GM21526 (cell line): Measurements from ENCODE around the gene ITGA7.

Experiments used
- ATAC-seq: cut with Tn5 transposase; IDR thresholded peaks from one replicate; pipeline ENCODE4 v1.9.1; 2021; ENCODE audit warnings: moderate library complexity; ENCODE audit not compliant: unreplicated experiment, low FRiP score

ITGA7 gene, protein sequence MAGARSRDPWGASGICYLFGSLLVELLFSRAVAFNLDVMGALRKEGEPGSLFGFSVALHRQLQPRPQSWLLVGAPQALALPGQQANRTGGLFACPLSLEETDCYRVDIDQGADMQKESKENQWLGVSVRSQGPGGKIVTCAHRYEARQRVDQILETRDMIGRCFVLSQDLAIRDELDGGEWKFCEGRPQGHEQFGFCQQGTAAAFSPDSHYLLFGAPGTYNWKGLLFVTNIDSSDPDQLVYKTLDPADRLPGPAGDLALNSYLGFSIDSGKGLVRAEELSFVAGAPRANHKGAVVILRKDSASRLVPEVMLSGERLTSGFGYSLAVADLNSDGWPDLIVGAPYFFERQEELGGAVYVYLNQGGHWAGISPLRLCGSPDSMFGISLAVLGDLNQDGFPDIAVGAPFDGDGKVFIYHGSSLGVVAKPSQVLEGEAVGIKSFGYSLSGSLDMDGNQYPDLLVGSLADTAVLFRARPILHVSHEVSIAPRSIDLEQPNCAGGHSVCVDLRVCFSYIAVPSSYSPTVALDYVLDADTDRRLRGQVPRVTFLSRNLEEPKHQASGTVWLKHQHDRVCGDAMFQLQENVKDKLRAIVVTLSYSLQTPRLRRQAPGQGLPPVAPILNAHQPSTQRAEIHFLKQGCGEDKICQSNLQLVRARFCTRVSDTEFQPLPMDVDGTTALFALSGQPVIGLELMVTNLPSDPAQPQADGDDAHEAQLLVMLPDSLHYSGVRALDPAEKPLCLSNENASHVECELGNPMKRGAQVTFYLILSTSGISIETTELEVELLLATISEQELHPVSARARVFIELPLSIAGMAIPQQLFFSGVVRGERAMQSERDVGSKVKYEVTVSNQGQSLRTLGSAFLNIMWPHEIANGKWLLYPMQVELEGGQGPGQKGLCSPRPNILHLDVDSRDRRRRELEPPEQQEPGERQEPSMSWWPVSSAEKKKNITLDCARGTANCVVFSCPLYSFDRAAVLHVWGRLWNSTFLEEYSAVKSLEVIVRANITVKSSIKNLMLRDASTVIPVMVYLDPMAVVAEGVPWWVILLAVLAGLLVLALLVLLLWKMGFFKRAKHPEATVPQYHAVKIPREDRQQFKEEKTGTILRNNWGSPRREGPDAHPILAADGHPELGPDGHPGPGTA

DNA sequence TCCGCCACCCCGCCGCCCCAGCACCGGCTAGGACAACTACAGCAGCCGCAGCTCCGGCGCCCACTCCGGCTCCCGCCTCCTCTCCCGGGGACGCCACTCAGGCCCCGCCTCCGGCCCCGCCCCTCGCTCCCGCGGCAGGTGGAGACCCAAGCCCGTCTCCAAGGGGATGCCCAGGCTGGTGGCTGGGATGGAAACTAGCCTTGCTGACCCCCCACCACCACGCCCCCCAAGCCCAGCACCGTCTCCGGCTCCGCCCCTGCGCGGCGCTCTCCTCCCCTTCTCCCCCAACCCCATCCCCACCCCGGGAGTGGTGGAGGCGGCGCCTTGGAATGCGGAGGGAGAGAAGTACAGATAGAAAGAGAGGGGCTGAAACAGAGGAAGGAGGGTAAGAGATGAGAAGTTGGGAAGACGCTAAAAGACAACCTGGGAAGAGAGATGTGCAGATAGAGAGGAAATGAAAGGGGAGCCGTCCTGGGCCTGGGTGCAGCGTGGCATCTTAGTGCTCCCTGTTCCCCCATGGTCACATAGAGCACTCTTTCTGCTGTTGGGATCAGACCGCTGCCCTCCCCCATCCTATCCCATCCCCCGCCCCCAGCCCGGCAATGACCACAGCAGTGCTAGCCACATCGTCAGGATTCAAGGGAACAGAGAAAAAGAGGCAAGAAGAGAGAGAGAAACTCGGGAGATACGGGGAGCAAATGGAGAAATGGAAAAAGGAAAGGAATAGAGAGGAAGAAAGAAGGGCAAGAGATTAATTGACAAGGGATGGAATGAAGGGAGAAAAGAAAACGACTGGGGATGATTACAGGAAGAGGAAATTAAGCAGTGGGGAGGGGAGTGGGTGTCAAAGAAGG lies at the start of gene ITGA7:
TSS of gene ITGA7 (minus strand) at position 64 of the 854 bp plus-strand sequence. CDS start 222 bp downstream, outside the sequence.
- ATAC-seq, result no peak

DNA sequence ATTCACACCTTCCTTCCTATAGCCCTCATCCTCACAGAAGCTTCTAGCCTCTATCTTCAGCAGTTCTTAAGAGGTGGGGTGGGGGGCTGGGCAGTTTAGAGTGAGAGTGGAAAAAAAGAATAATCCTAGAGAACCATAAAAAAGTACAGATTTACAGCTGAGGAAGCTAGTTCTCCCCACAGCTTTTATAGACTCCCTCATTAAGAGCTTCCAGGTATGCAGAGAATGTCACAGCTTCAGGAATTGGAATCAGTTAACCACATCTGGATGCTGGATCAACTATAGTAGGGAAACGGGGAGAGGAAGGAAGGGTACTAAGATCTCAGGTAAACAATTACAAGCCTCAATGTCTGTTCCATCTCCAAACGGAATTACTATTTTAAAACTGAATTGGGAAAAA lies 47.5 kb upstream of the ITGA7 start:
- no peak for ATAC-seq

DNA sequence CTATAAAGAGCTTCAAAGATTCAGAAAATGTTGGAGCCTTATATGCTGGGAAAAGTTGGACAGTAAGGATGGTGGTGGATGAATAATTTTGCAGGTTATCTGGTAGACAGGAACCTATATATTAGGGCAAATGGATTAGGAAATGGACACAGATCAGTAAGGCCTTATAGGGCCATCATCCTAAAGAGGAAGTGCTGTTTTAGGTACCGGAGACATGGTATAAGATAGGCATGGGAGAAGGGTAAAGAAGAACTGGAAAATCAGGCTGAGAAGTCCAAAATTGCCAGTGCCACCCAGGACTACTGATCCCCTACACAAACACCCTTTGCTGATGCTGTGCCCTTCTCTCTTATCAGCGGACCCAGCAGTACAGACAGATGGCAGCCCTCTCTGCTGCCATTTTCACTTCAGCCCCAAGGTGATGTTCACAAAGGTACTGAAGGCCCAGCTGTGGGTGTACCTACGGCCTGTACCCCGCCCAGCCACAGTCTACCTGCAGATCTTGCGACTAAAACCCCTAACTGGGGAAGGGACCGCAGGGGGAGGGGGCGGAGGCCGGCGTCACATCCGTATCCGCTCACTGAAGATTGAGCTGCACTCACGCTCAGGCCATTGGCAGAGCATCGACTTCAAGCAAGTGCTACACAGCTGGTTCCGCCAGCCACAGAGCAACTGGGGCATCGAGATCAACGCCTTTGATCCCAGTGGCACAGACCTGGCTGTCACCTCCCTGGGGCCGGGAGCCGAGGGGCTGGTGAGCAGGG lies 40.7 kb upstream of the ITGA7 start:
- no peak for ATAC-seq

DNA sequence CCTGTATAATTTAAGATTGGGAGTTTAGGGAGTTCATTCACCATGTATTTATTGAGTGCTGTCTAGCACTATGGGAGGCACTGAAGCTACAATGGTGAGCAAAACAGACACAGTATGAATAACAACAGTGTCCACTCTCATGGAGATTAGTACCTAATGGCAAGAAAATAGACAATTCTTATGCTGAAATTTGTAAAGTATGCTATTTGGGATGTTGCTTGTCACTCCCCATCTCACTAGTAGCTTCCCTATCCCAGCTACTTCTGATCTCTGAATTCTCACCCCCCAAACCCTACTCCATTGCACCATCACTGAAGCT lies 39.2 kb upstream of the ITGA7 start:
- no peak for ATAC-seq

DNA sequence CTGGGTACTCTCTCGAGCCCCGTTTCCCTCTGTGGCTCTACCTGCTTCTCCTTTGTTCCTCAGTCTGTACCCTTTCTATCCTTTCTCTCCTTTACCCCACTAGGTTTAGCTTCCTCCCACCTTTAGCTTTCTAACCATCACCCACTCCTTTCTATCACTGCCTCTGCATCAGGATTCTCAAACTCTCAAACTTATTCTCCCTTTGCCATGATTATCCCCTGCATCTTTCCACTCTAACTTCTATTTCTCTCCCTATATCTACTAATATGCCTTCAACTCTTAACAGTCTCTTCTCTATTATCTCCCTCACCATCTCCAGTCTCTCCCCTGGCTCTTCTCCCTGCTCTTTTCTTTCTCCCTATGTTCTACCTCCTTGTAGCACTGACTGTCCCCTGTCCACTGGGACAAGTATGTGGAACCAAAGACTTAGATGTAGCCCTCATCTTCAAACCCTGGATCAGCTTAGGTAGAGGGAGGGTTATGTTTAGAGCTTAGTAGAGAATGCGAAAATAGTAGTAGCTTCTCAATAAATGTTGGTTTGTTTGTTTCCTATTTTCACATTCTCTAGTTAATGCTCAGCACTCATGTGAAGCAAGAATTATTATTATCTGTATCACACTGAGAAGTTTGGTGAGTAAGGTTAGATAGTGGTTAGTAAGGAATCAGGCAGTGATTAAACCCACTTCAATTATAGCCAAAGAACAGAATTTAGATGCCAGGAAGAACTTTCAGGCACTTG lies 38.6 kb upstream of the ITGA7 start:
- ATAC-seq, result no peak

DNA sequence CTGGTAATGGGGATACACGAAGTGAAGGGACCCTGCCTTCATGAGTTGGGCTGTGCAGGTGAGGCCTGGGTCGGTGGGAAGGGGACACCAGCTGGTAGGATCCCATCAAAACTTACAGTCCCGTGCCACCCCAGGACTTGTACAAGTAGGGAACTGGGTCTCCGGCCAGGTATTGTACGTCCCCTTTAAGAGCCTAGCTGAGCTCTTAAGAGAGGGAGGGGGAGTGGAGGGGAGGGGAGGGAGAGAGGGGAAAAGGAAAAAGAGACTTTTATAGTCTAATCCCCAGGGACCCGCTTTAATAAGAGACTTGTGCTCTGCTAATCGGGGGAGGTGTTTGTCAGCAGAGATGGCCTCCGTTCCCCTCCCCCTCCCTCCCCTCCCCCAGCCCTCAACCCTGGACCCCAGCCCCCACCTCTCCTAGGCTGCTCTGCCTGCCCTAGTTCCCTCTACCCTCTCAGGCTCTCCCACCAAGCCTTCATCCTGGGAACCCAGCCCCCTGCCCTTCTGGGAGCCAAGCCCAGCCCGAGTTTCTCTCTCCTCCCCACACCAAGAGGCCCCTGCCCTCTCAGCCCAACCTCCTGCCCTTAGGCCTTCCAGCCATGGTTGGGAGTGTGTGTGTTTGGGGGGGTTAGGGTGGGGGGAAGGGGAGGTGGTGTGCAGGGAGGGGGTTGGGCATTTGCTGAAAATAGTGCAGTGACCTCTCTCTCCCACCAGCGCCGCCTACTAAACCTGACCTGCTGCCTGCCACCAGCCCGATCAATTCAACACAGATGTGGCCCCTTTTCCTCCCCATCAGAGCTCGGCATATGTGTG lies 37.9 kb upstream of the ITGA7 start:
- no peak for ATAC-seq

DNA sequence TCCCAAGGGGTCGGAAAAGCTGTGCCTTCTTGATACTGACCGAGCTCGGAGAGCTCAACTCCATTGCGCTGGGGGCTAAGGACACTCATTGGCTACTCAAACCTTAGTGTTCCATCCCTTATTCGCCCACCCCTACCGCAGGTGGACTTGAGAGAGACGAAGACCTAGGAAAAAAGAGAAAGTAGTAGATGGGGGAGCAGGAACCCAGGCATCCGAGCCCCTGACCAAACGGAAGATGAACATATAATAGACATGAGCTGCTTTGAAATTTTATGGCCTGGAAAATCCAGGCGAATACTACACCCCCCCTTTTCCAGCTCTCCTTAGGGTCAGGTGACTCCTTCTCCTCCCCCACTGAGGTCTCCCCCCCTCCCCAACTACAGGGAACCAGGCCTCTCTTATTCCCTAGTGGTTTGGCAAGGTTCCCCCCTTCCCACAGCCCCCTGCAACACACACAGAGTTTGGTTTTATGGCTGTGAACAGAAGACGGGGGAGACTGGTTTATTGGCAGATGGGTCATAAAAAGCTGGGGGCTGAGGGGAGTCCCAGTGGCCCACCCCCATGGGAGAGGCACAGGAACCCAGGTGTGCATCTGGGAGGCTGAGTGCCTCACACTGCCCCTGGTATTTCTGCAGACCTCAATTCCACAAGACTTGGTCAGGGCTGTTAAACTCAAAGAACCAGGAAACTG lies 36.8 kb upstream of the ITGA7 start:
- ATAC-seq, result no peak

DNA sequence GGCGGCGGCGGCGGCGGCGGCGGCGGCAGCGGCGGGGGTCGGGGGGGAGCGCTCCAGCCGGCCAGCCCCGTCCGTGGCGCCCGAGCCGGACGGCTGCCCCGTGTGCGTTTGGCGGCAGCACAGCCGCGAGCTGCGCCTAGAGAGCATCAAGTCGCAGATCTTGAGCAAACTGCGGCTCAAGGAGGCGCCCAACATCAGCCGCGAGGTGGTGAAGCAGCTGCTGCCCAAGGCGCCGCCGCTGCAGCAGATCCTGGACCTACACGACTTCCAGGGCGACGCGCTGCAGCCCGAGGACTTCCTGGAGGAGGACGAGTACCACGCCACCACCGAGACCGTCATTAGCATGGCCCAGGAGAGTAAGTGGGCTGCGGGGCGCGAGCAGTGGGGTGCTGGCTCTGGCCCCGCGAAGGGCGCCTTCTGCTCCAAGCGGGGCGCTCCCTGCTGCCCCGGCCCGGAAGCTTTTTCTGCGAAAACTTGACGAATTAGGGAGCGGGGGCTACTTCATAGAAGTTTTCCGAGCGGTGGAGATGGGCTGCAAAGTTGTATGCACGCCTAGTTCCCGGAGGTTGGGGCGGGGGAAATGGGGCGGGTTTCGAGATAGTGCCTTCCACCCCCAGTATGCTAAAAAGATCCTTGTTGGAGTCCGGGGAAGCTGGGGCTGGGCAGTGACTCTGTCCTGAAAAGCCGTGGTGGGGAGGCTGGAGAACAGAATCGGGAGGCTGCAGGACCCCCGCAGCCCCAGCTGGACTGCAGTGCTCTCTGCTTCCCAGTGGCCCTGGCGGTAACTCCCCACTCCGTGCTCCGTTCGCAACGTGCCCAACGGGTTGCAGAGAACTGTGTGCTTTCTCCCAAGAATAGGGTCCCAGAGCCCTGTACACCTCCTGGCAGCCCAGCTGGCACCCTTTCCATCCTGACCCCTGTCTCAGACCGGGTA lies 36.0 kb upstream of the ITGA7 start:
- ATAC-seq, result peak; percentile 37

DNA sequence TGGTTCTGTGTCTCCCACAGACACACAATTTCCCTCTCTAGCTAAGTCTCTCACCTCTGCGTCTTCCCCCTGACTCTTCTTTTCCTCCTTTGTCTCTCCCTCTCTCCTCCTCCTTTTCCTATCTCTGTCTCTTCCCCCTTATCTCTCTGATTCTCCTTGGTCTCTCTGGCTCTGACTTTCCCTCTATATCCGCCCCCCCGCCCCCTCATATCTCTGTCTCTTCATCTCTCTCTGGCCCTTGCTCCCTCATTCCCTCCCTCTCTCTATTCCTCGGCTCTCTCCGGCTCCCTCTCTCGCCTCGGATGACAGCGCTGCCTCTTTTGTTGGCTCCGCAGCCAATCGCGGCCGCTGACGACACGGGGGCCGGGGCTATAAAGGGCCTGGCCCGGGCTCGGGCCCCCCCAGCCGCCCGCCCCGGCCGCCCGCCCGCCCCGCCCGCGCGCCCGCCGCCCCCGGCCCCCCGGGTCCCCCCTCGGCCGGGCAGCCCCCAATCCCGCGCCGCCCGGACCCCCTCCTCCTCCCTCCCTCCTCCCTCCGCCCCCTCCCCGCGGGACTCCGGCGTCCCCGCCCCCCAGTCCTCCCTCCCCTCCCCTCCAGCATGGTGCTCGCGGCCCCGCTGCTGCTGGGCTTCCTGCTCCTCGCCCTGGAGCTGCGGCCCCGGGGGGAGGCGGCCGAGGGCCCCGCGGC lies 35.2 kb upstream of the ITGA7 start, which contains the start of gene GDF11:
TSS of gene GDF11 (plus strand) at position 404 of the 687 bp plus-strand sequence. CDS start at position 599, 195 bp downstream.
- ATAC-seq, result peak; percentile 19

DNA sequence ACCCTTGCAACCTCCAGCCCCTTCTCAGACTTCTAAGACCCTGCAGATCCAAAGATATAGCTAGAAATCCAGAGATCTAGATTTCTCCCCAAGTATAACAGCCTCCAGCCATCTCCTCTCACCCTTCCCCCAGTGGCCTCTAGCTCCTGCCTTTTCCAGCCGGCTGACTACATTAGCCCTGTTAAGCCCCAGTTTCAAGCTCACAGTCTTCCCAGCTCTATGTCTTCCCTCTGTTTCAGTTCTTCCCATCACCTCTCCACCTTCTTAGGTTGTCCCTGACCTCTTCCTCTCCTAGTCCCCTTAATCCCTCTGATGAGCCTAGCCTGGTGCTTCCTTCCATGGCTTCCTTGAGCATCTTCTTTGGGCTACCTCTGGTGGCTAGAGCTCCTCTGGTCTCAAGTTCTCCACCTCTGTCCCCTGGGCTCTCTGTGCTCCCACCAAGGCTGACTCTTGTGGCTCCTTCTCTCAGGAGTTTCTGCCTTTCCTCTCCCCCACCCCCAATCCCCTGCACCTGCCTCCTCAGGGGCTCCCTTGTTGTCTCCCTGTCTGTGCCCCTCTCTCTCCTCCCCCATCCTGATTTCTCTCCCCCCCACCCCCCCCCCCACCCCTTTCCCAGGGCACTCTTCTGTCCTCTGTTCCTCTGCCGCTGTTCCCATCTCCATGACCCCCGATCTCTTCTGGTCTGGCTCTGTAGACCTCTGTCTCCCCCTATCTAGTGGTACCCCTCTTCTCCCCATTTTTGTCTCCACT lies 34.4 kb upstream of the ITGA7 start:
- ATAC-seq, result no peak

DNA sequence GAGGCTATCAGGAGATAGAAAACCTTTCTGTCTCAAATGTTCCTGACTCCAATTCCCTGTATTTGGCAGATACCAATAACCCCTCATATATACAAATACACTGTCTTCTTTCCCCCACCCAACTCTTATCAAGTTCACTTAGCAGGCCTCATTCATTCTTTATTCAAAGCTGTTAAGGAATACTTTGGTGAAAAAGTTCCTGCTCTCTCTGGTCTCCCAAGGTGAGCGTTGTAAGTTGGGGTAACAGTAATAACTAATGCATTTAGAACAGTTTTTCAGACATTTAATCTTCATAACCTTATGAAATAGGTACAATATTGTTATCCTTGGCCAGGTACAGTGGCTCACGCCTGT lies 31.3 kb upstream of the ITGA7 start:
- no peak for ATAC-seq

DNA sequence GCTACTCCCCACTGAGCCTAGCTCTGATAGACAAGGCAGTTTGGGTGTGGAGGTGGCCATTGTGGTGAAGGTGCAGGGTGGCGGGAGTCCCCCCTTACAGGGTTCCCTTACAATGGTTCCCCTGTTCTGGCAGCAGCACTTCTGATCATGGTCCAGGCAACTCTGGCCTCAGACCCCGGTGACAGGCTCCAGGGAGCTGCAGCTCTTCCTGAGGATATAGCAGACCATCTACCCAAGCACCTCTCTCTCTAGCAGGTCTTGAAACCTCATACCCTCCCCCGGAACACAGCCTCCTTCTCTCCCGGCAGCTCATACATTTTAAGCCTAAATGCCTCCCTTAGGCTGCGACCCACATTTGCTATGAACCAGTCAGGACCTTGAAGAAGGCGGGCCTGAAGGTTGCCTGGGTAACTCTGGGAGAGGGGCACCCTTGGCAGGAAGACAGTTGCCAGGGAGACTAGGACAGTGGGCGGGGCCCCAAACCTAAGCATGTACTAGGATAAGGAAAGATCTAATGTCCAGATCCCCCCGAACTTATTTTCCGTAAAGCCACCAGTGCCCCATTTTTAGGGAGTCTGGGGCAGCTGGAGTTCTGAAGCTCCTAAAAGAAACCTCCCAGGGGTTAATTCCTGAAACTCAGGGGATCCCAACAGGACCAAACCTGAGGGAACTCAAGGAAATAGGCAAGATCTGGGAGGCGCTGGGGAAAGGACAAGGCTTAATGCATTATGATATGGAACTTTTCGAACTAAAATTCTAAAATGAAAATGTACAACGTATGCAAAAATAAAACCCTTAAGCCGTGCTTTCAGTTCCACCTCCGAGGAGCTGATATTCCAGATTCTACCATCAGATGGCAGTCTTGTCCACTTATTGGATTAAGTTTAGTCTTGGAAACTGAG lies 30.7 kb upstream of the ITGA7 start:
- peak; percentile 84 for ATAC-seq

DNA sequence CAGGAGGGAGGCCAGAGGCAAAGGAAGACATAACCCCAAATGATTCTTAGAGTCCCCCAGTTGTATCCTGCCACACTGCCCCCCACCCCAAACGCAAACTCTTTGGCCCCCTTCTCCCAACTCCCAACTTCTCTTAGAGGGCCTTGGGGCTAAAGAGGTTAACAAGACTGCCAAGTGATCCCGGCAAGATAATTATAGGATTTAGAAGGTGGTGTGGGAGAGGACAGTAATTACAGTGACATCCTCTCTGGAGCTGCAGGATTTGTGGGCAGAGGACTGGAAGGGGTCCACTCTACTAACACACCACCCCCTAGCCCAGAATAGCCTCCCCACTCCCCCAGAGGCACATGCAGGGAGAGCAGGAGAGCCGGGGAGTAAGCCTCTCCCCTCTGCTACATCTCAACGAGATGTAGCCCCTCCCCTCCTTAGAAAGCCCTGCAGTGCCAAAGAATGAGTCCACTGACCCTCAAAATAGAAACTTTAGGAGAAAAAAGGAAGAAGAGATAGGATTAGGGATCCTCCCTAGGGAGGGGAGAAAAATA lies 29.9 kb upstream of the ITGA7 start:
- no peak for ATAC-seq
